Measurements from ENCODE around the gene LRRC45.

DNA sequence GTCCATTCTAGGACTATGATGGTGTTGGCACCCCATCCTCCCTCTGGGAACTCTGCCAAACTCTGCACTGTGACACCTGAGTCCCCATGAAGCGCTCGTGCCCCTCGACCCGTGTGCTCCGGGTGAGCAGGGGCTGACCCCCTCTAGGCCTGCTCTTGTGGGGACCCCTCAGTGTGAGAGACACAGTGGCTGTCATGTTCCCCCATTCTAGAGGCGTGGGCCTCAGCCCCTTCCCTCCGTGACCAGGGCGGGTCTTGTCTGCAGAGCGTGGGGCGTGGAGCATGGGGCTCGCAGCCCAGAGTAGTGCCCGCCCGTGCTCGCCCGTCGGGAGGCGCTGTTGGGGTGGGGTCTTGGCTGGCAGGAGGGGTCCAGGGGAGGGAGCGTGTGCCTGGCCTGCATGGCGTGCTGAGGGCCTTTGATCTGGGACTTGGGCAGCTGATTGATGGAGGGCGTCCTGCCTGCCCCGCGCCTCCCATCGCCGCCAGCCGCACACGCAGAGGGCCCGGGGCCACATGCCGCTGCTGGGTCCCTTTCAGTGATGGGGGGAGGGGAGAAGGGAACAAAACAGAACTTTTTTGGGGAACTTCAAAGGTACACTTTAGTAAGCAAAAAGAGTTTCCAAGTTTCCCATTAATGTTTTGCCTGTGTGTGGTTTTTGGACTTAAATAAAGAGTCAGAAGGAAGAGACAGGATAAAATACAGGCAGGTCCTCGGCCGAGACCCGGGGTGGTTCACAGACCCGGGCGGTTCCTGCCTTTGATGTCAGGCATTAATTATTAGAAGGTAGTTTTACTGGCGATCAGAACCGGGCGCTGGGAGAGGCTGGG, 22.9 kb upstream of the LRRC45 start:
- TF ChIP-seq, protein P1, sequence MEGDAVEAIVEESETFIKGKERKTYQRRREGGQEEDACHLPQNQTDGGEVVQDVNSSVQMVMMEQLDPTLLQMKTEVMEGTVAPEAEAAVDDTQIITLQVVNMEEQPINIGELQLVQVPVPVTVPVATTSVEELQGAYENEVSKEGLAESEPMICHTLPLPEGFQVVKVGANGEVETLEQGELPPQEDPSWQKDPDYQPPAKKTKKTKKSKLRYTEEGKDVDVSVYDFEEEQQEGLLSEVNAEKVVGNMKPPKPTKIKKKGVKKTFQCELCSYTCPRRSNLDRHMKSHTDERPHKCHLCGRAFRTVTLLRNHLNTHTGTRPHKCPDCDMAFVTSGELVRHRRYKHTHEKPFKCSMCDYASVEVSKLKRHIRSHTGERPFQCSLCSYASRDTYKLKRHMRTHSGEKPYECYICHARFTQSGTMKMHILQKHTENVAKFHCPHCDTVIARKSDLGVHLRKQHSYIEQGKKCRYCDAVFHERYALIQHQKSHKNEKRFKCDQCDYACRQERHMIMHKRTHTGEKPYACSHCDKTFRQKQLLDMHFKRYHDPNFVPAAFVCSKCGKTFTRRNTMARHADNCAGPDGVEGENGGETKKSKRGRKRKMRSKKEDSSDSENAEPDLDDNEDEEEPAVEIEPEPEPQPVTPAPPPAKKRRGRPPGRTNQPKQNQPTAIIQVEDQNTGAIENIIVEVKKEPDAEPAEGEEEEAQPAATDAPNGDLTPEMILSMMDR (IDR thresholded peaks at IDR 0.05): no peak
- TF ChIP-seq CBFB (CRISPR knock-in tag; IDR thresholded peaks at IDR 0.05; ENCODE audit: low read depth): no peak
- no peak for TF ChIP-seq CREM (CRISPR knock-in tag; IDR thresholded peaks at IDR 0.05)
- TF ChIP-seq TEAD4 (CRISPR knock-in tag; IDR thresholded peaks at IDR 0.05): no peak
- TF ChIP-seq SOX15 (CRISPR knock-in tag; IDR thresholded peaks at IDR 0.05): no peak
- no peak for TF ChIP-seq RELA (CRISPR knock-in tag; IDR thresholded peaks at IDR 0.05; ENCODE audit: borderline replicate concordance)
- TF ChIP-seq, protein P2, sequence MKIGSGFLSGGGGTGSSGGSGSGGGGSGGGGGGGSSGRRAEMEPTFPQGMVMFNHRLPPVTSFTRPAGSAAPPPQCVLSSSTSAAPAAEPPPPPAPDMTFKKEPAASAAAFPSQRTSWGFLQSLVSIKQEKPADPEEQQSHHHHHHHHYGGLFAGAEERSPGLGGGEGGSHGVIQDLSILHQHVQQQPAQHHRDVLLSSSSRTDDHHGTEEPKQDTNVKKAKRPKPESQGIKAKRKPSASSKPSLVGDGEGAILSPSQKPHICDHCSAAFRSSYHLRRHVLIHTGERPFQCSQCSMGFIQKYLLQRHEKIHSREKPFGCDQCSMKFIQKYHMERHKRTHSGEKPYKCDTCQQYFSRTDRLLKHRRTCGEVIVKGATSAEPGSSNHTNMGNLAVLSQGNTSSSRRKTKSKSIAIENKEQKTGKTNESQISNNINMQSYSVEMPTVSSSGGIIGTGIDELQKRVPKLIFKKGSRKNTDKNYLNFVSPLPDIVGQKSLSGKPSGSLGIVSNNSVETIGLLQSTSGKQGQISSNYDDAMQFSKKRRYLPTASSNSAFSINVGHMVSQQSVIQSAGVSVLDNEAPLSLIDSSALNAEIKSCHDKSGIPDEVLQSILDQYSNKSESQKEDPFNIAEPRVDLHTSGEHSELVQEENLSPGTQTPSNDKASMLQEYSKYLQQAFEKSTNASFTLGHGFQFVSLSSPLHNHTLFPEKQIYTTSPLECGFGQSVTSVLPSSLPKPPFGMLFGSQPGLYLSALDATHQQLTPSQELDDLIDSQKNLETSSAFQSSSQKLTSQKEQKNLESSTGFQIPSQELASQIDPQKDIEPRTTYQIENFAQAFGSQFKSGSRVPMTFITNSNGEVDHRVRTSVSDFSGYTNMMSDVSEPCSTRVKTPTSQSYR (CRISPR knock-in tag; IDR thresholded peaks at IDR 0.05): no peak
- TF ChIP-seq, protein P3, sequence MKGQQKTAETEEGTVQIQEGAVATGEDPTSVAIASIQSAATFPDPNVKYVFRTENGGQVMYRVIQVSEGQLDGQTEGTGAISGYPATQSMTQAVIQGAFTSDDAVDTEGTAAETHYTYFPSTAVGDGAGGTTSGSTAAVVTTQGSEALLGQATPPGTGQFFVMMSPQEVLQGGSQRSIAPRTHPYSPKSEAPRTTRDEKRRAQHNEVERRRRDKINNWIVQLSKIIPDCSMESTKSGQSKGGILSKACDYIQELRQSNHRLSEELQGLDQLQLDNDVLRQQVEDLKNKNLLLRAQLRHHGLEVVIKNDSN (CRISPR knock-in tag; IDR thresholded peaks at IDR 0.05): no peak
- no peak for TF ChIP-seq JUN (CRISPR knock-in tag; IDR thresholded peaks at IDR 0.05)

Data from WTC11 (cell line).